CD4-positive, alpha-beta T cell treated with Interleukin-15 for 1 hour (primary cell): ENCODE results near the gene LEMD3.

Experiments
- DNase-seq: peaks from one replicate; pipeline ENCODE4 v3.0.0-alpha.2; 2020

The LEMD3 gene

GRCh38 chr12:65170209-65170881 is 962 bp downstream of the LEMD3 start:
- DNase-seq: peak; percentile 74

DNA sequence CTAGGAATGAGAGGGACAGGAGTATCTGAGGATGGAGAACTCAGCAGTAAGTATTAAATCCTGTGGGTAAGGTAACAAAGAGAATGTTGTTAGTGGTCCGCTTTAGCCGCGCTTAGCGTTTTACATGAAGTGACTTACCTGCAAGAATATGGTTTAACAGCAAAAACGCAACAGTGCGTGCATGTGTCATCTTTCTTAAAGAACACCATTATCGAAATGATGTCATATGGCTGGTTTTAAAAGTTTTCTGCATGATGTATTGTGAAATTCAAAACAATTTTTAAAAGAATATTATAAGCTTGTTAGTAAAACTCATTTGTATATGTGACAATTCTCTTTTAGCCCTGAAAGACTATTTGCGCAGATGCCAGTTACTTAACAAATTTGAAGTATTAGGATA is 1.7 kb downstream of the LEMD3 start:
- no peak for DNase-seq

DNA sequence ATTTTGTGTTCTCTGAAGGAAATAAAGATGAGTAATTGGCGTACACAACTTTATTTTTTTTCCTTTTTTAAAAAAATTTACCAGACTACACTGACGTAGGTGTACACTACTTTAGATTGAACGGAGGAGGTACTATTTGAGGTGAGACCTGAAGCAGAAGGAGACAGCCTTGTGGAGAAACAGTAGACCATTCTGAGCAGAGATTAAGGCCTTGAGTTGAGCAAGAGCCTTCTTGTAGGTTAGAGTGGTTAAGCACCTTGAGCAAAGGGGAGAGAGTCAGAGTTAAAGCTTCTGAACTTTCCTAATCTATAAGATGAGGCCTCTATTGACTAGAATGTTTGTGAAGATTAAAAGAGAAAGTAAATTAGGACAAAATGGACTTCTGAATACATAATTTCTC is 2.5 kb downstream of the LEMD3 start:
- no peak for DNase-seq

- no peak for DNase-seq
Observed at GRCh38 chr12:65175385-65175784, 6.0 kb downstream of the LEMD3 start.

- DNase-seq: no peak
Observed at GRCh38 chr12:65182012-65182739, 12.8 kb downstream of the LEMD3 start.

- no peak for DNase-seq
Observed at GRCh38 chr12:65184176-65184857, 14.9 kb downstream of the LEMD3 start.

- DNase-seq: no peak
Observed at GRCh38 chr12:65184858-65185229, 15.5 kb downstream of the LEMD3 start.

DNA sequence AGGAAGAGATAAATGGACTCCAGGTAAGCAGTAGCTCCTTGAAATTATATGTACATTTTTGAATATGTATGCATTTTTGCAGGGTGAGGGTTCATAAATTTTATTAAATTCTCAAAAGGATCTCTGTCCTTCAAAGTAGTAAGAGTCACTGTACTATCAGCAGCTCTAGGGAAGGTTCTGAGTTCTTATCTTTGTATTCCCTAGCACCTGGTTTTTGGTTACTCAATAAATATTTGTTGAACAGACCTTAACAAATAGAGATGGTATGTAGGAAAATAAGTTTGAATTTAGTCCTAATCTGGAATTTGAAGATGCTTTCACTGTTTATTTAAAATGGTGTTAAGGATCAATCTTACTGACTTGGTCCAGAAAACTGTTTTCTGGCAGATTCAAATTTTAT is 18.3 kb downstream of the LEMD3 start:
- DNase-seq: no peak

- DNase-seq: no peak
Observed at GRCh38 chr12:65188179-65188701, 18.9 kb downstream of the LEMD3 start.

- DNase-seq: no peak
Observed at GRCh38 chr12:65189028-65189718, 19.8 kb downstream of the LEMD3 start.

DNA sequence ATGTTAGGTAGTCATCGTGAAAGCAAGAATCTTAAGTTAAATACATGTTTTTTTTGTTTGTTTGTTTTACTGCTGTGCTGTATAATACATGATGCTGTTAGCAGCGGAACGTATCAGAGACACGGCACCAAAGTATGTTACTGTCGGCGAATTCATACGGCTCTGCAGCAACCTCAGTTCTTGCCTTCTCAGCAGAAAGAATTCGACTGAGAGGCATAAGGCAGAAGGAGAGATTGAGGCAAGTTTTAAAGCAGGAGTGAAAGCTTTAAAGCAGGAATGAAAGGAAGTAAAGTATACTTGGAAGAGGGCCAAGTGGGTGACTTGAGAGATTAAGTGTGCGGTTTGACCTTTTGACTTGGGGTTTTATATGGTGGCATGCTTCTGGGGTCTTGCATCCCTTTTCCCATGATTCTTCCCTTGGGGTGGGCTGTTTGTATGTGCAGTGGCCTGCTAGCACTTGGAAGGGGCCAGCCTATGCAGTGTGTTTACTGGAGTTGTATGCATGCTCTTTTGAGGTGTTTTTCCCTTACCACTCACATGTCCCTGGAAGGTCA is 23.7 kb downstream of the LEMD3 start:
- DNase-seq: no peak

DNA sequence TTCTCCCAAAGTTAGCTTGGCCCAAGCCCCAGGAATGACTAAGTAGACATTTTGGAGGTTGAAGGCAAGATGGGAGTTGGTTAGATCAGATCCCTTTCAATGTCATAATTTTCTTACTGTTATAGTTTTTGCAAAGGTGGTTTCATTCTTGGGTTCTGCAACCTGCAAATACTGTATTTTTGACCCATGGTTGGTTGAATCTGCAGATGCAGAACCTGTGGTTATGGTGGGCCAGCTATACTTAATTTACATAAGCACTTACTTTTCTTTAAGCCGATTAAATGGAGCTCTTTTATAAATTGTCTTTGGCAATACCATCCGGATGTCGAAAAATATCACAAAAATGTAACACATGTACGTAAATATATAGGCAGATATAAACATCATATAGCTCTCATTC is 25.6 kb downstream of the LEMD3 start:
- DNase-seq: no peak

DNA sequence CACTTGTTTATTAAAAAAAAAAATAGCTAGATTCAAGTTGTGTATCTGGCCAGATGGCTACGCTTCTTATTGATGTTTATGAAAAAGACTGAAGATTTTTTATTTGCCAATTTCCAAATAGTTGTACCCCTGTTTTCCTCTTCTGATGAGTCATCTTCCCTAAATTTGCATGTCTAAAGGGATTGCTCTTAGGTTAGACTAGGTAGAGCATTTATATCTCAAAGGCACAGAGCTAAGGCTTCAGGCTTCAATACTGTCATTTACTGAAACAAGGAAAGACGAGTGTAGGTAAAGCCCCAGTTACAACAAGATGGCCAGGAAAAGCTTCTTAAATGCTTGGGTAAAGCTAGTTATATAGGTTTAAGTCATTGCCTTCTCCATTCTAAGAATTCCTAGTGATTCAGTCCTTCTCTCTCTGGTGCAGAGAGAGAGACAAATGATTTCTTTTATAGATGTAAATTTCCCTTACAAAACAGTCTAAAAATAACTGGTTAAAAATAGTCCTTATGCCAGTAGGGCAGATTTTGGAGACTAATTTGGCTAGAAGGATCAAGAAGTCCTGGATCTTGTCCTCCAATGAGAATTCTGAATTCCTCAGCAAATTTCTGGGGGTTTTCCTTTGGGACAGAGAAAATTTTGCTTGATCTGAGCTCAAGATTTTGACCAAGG is 26.1 kb downstream of the LEMD3 start:
- no peak for DNase-seq

DNA sequence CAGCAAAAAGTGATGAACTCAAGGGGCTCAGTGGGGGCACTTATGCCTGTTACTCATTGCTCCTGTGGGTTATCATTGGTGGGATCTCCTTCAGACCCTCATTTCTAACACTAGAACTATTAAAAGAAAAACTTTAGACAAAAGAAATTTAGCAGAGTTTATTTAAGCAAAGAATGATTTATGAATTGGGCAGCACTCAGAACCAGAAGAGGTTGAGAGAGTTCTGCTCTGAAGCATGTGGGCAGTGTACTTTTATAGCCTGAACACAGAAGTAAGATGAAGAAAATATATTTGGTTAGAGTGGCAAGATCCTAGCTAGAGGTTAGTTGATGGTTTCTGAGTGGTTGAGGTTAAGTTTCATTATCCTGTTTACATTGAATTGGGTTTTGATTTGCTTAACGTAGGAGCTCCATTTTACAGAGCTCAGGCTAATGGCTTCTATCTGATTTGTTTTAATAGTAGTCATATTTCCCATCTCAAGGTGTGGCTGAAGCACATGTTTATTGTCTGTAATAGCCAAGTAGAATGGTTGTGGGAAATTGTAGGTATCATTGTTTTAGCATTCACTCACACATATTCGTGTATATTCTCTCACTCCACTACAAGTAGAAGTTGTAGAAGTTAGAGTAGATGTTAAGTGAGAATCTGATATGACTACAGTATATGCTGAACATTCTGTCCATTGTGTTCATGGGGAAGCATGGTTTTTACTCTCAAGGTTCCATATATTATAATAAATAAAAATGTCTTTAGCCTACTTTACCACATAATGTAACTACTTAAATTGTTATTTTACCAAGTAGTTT is 27.6 kb downstream of the LEMD3 start:
- DNase-seq: no peak

- no peak for DNase-seq
Observed at GRCh38 chr12:65199604-65200003, 30.2 kb downstream of the LEMD3 start.

- no peak for DNase-seq
Observed at GRCh38 chr12:65200007-65200665, 30.8 kb downstream of the LEMD3 start.

DNA sequence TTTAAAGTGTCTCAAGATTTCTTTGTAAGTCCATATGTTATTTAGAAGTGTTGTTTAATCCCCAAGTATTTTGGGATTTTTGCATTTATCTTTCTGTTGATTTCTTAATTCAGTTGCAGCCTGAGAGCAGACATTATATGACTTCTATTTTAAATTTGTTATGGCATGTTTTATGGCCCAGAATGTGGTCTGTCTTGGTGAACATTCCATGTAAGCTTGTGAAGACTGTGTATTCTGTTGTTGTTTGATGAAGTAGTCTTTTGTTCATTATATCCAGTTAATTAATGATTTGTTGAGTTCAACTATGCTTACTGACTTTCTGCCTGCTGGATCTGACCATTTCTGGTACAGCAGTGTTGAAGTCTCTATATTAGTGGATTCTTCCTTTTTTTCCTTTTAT is 34.0 kb downstream of the LEMD3 start:
- no peak for DNase-seq

GRCh38 chr12:65204886-65205525 is 35.6 kb downstream of the LEMD3 start:
- DNase-seq: no peak

DNA sequence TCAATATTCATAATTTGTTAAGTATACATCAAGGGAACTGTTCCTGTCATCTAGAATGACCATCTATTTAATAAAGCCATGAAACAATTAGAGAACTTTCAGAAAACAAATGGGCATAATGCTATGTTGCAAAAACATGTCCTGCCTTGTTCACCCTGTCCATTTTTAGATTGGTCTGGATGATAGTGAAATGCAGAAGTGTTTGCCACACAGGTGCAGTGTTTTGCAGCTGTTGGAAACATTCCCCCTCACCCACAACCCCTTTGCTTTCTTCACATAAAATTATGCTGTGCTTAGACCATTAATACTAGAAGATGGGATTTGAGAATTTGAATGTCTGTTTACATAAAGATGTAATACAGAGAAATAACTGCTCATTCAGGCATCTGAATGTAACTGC is 36.5 kb downstream of the LEMD3 start:
- no peak for DNase-seq

DNA sequence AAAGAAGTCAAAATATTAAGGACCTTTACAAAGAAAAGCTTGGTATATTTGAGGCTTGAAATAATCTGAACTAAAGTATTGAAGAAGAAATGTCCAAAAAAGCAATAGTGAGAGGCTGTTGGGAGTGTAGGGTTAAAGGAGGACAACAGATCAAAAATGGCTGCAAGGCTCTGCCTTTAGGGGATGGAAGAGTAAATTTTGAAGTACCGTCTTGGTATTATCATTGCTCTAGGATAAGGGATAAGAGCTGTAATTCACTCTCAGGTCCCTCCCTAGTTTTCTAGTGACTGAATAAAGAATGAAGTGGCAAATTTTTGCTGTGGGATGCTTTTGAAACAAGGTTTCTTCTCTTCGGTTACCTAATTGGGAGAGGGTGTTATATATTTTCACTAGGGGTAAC is 38.7 kb downstream of the LEMD3 start:
- DNase-seq: no peak
